ENCODE data around the gene SHB. TPM values are rescaled to one million over a fixed set of nuclear protein-coding genes. Genes with fewer than 3 reads are reported as not detected.

SHB gene
- total and polyA plus RNA-seq, 2 of the 8 experiments (the other 6 are each of a cell fraction or from before 2014, with no cell fraction given) = 4.1 to 12.6 TPM

GRCh38 chr9:38057416-38058195, 11.4 kb downstream of the SHB start:
- no peak overlapping the region for H3K9ac ChIP-seq (replicated peaks in 1 of 4; ENCODE audit: extremely low read depth in 1 of 4, low read depth in 3 of 4, low read length in 3 of 4)
- no peak overlapping the region for H4K91ac ChIP-seq (replicated peaks; ENCODE audit: insufficient read length, low read length)
- WGBS, 2 experiments (ENCODE audit: extremely low coverage in 1 of 2, insufficient coverage in 1 of 2, insufficient read length in 1 of 2, insufficient replicate concordance in 2 of 2, low coverage in 1 of 2, low lambda C conversion rate in 2 of 2, missing lambda C conversion rate in 1 of 2) = 78% methylated on average over 7 of the region's 7 CpGs; no CpG with 5 or more reads in 1 of the 2 experiments
- H3K27me3 ChIP-seq (replicated peaks in 1 of 4; ENCODE audit: control insufficient read depth in 3 of 4, extremely low read depth in 1 of 4, insufficient read depth in 3 of 4, low read length in 3 of 4) = no peaks in the 10 kb centered on the region
- no peak overlapping the region for H3K4me3 ChIP-seq (ENCODE audit: extremely low read depth in 1 of 4, insufficient read depth in 2 of 4, low read depth in 3 of 4, low read length in 4 of 4)
- peaks cover 2 to 17% (median 12%) of the 10 kb centered on the region in 4 experiments for H3K4me1 ChIP-seq (replicated peaks in 1 of 4; ENCODE audit: control insufficient read depth in 3 of 4, insufficient read depth in 4 of 4, low read length in 3 of 4)
- no peak for FAIRE-seq
- H4K20me1 ChIP-seq (replicated peaks in 1 of 2; ENCODE audit: control insufficient read depth in 1 of 2, insufficient read depth in 2 of 2, low read length in 2 of 2) = peaks cover 0 to 4% of the 10 kb centered on the region in 2 experiments
- H2AFZ ChIP-seq (ENCODE audit: low read length) = no peak overlapping the region
- no peak for DNase-seq (ENCODE audit: low read depth in 1 of 2, low spot score in 2 of 2)
- no peak overlapping the region for H3K4me2 ChIP-seq (ENCODE audit: insufficient read depth in 1 of 2, low read depth in 2 of 2, low read length in 2 of 2)
- 0 out of 2 replicates have a peak overlapping the region, but pooled peaks have one; percentile 37 for H4K8ac ChIP-seq (ENCODE audit: extremely low read depth, insufficient read depth, low read length)
- H3K9me3 ChIP-seq (ENCODE audit: insufficient read depth in 2 of 2, low read depth in 1 of 2, low read length in 1 of 2) = no peaks in the 10 kb centered on the region
- H3K18ac ChIP-seq (ENCODE audit: extremely low read depth, low read length) = peak overlapping the region; percentile 62; the same call in 1 of the 2 replicates
- H3K56ac ChIP-seq (replicated peaks; ENCODE audit: insufficient read length, low read depth, low read length) = no peak overlapping the region
- CTCF ChIA-PET (ENCODE audit: partially characterized antibody) = interaction anchor here (0.9 to 2.5 kb wide), 2 partner anchors 9 to 40 kb away, joined by 4 to 10 read pairs; no protein-coding TSS in a partner anchor
- H3K4ac ChIP-seq (replicated peaks; ENCODE audit: insufficient read length, low read depth, low read length) = no peak overlapping the region
- H2BK5ac ChIP-seq (ENCODE audit: low read depth, low read length) = peak overlapping the region; percentile 53; the same call in 1 of the 2 replicates
- no peak overlapping the region for H2BK20ac ChIP-seq (ENCODE audit: low read length)
- H3K79me2 ChIP-seq (ENCODE audit: control insufficient read depth in 1 of 2, insufficient read depth in 2 of 2, low read length in 2 of 2) = peaks cover 0 to 52% of the 10 kb centered on the region in 2 experiments; a peak in 3 of 4 replicates
- POLR2A ChIA-PET (ENCODE audit: partially characterized antibody) = interaction anchor here (1.5 kb wide), 1 partner anchor 9 kb away, joined by 6 read pairs; no protein-coding TSS in a partner anchor
- no peaks in the 10 kb centered on the region for H3K36me3 ChIP-seq (ENCODE audit: control insufficient read depth in 2 of 4, insufficient read depth in 4 of 4, low read length in 3 of 4)
- TF ChIP-seq CBX5 (IDR thresholded peaks at IDR 0.05; ENCODE audit: low read depth, low read length) (no peak), SP2 (IDR thresholded peaks at IDR 0.05; ENCODE audit: low read length) (no peak), JUN (IDR thresholded peaks at IDR 0.05; ENCODE audit: low read depth, low read length) (no peak), TEAD4 (IDR thresholded peaks at IDR 0.05; ENCODE audit: low read depth, low read length) (peak; percentile 54; the same call in 1 of the 2 replicates)
- H4K5ac ChIP-seq (ENCODE audit: insufficient read length, low read depth, low read length) = no peak overlapping the region
- H3K79me1 ChIP-seq (ENCODE audit: low read depth, low read length) = peaks cover 18% of the 10 kb centered on the region
- no peaks in the 10 kb centered on the region for H3K23me2 ChIP-seq (ENCODE audit: low read depth, low read length)
- 0 out of 2 replicates have a peak overlapping the region, but pooled peaks have one; percentile 47 for H2BK15ac ChIP-seq (ENCODE audit: low read length)
- H2BK120ac ChIP-seq (replicated peaks; ENCODE audit: low read depth, low read length) = no peak overlapping the region
- no peak overlapping the region for H2BK12ac ChIP-seq (ENCODE audit: low read depth, low read length)
- no peak overlapping the region for H3K23ac ChIP-seq (ENCODE audit: insufficient read length)
- no peak overlapping the region for H3K27ac ChIP-seq (ENCODE audit: low read depth, low read length)
- H3K14ac ChIP-seq (ENCODE audit: insufficient read length) = no peak overlapping the region
- no peak overlapping the region; the same call in 1 of the 2 replicates for H2AK5ac ChIP-seq (ENCODE audit: low read depth, low read length)
